Endothelial cell of umbilical vein (primary cell): ENCODE data around the gene OXNAD1. TPM values are rescaled to one million over a fixed set of nuclear protein-coding genes. Genes with fewer than 3 reads are reported as not detected.

ENCODE experiments used
- BruUV-seq: library from RNA; stranded (reverse); fragments of 400-500 nt; replicated peaks from 2 replicates; lab custom pipeline; 2021; lab: Mats Ljungman, UMichigan
- CTCF ChIA-PET: fragments of 300-600, 350-600 bp; sonication (Branson Sonifier 250); formaldehyde crosslinking; loops from one replicate; lab custom pipeline; 2021; ENCODE audit warnings: antibody characterized with exemption, inconsistent platforms; lab: Charles Lee
- POLR2A ChIA-PET: fragments of 300-600, 350-600 bp; sonication (Branson Sonifier 250); formaldehyde crosslinking; loops from one replicate; lab custom pipeline; 2021; ENCODE audit warnings: antibody characterized with exemption, inconsistent platforms; lab: Charles Lee
- DNase-seq: peaks from one replicate; pipeline ENCODE4 v3.0.0-alpha.2; 2011; ENCODE audit warnings: low read depth, low spot score
- FAIRE-seq: peaks from 2 replicates; lab custom pipeline; 2011; peaks lifted over from hg19 to GRCh38; lab: Jason Lieb, UNC
- H2AFZ ChIP-seq: 2 replicates; pipeline ENCODE4 v1.6.0; 2012; ENCODE audit warnings: low read depth, low read length, control low read depth, inconsistent platforms
- H3K27ac ChIP-seq: 2 replicates; pipeline ENCODE4 v1.5.1; 2011; ENCODE audit warnings: low read depth, mild to moderate bottlenecking, control low read depth, low read length, moderate library complexity; ENCODE audit not compliant: insufficient read depth
- H3K27me3 ChIP-seq, 2 experiments: 2 replicates each; pipeline versions ENCODE4 v1.6.0 to v1.6.1; 2011; ENCODE audit warnings: low read length in 2 of 2, mixed read lengths in 1 of 2; ENCODE audit not compliant: control insufficient read depth in 2 of 2, insufficient read depth in 2 of 2
- H3K36me3 ChIP-seq, 2 experiments: 2 replicates in 1 of 2; 3 replicates in 1 of 2; pipeline ENCODE4 v1.5.1; 2011; ENCODE audit warnings: low read length in 2 of 2, mild to moderate bottlenecking in 1 of 2, moderate library complexity in 1 of 2; ENCODE audit not compliant: control insufficient read depth in 2 of 2, insufficient read depth in 2 of 2; ENCODE audit errors: extremely low read depth in 1 of 2
- H3K4me1 ChIP-seq: 3 replicates; pipeline ENCODE4 v1.5.1; 2011; ENCODE audit warnings: mild to moderate bottlenecking, low read length; ENCODE audit not compliant: control insufficient read depth, insufficient read depth; ENCODE audit errors: extremely low read depth
- H3K4me2 ChIP-seq: 2 replicates; pipeline ENCODE4 v1.6.1; 2011; ENCODE audit warnings: low read length, control low read depth, mixed read lengths; ENCODE audit not compliant: insufficient read depth
- H3K4me3 ChIP-seq, 3 experiments: fragments of 200-600 bp in 1 of 3; sonication (generic), shearing (Covaris generic) in 1 of 3; replicated peaks in 1 of 3; 2 replicates each; pipeline ENCODE4 v1.5.1; 2011 to 2016; ENCODE audit warnings: control low read depth in 3 of 3, low read length in 3 of 3, mild to moderate bottlenecking in 2 of 3, inconsistent platforms in 1 of 3, low read depth in 1 of 3, moderate library complexity in 1 of 3; ENCODE audit not compliant: insufficient read depth in 1 of 3
- H3K79me2 ChIP-seq: 2 replicates; pipeline ENCODE4 v1.6.0; 2012; ENCODE audit warnings: low read length, inconsistent platforms; ENCODE audit not compliant: control insufficient read depth, insufficient read depth
- H3K9ac ChIP-seq: replicated peaks from 2 replicates; pipeline ENCODE3; 2011; ENCODE audit warnings: low read length, control low read depth; ENCODE audit not compliant: insufficient read depth; ENCODE audit errors: extremely low read depth
- H3K9me1 ChIP-seq: replicated peaks from 3 replicates; pipeline ENCODE4 v1.6.0; 2011; ENCODE audit warnings: mild to moderate bottlenecking, low read length; ENCODE audit not compliant: control insufficient read depth, insufficient read depth; ENCODE audit errors: extremely low read depth
- H3K9me3 ChIP-seq: replicated peaks from 2 replicates; pipeline ENCODE4 v1.5.1; 2012; ENCODE audit warnings: low read length, inconsistent platforms; ENCODE audit not compliant: control insufficient read depth, insufficient read depth
- H4K20me1 ChIP-seq: replicated peaks from 2 replicates; pipeline ENCODE3; 2011; ENCODE audit warnings: mild to moderate bottlenecking, low read length; ENCODE audit not compliant: control insufficient read depth, insufficient read depth; ENCODE audit errors: extremely low read depth
- EZH2 ChIP-seq: IDR thresholded peaks from 2 replicates; pipeline ENCODE4 v1.6.1; 2012; ENCODE audit warnings: borderline replicate concordance, low read depth, mild to moderate bottlenecking, moderate library complexity, low read length, inconsistent platforms; ENCODE audit not compliant: severe bottlenecking
- FOS ChIP-seq: IDR thresholded peaks from 2 replicates; pipeline ENCODE4 v1.6.1; 2011; ENCODE audit warnings: mild to moderate bottlenecking, low read length, moderate library complexity, borderline replicate concordance; ENCODE audit not compliant: insufficient read depth
- GATA2 ChIP-seq: IDR thresholded peaks from 2 replicates; pipeline ENCODE4 v1.7.0; 2011; ENCODE audit warnings: low read depth, mild to moderate bottlenecking, moderate library complexity, mixed read lengths, low read length; ENCODE audit not compliant: insufficient read length, insufficient read depth
- JUN ChIP-seq: IDR thresholded peaks from 2 replicates; pipeline ENCODE4 v1.6.1; 2011; ENCODE audit warnings: borderline replicate concordance, low read depth; ENCODE audit not compliant: insufficient read length, insufficient read depth
- MYC ChIP-seq: IDR thresholded peaks from one replicate; pipeline ENCODE4 v1.6.1; 2011; ENCODE audit warnings: mild to moderate bottlenecking, low read depth, low read length
- POLR2A ChIP-seq: IDR thresholded peaks from 2 replicates; pipeline ENCODE4 v1.6.1; 2012; ENCODE audit warnings: low read depth, mild to moderate bottlenecking, control low read depth, low read length
- POLR2AphosphoS5 ChIP-seq: IDR thresholded peaks from 2 replicates; pipeline ENCODE4 v1.6.1; 2012; ENCODE audit warnings: low read depth, mild to moderate bottlenecking, control low read depth, low read length, moderate library complexity; ENCODE audit not compliant: insufficient read depth
- dilution Hi-C: fragments of 300-500 bp; cut with MboI; formaldehyde crosslinking; loops from one replicate; pipeline ENCODE4 v1.15.0; 2019; ENCODE audit warnings: low sequenced_read_pairs; ENCODE audit not compliant: extremely low pct_ligation_motif_present
- intact Hi-C: fragments of 100-400 bp; cut with micrococcal nuclease; formaldehyde crosslinking; loops from one replicate; pipeline ENCODE4 v1.10.0; 2022
- polyA plus RNA-seq, 4 experiments: library from polyadenylated mRNA; depleted of rRNA in 3 of 4; stranded (reverse) in 3 of 4; unstranded in 1 of 4; fragments of >200 nt; gene quantifications; 2 replicates each; pipeline versions ENCODE4 v1.2.1 to v1.2.3, GENCODE V29; 2011 to 2012; ENCODE audit warnings: missing spikeins in 1 of 4
- total RNA-seq: library from RNA; stranded (reverse); gene quantifications from 2 replicates; pipeline ENCODE4 v1.2.3, GENCODE V29; 2021
- TF ChIP-seq, protein P1 (sequence below): IDR thresholded peaks from 2 replicates; pipeline ENCODE4 v1.6.1; 2011; ENCODE audit not compliant: insufficient read depth, insufficient read length
- TF ChIP-seq, protein P2 (sequence below), 2 donors: IDR thresholded peaks; 1 replicate in 1 of 2; 2 replicates in 1 of 2; pipeline ENCODE4 v1.5.1; 2011; ENCODE audit warnings: low read length in 2 of 2, mild to moderate bottlenecking in 2 of 2, moderate library complexity in 2 of 2, control low read depth in 1 of 2, inconsistent platforms in 1 of 2, low read depth in 1 of 2; ENCODE audit not compliant: insufficient read depth in 1 of 2; ENCODE audit errors: extremely low read depth in 1 of 2

OXNAD1 gene
- total and polyA plus RNA-seq, 2 donors (not counting 3 experiments of a cell fraction or from before 2014, with no cell fraction given) = 5.5 to 9.7 TPM

DNA sequence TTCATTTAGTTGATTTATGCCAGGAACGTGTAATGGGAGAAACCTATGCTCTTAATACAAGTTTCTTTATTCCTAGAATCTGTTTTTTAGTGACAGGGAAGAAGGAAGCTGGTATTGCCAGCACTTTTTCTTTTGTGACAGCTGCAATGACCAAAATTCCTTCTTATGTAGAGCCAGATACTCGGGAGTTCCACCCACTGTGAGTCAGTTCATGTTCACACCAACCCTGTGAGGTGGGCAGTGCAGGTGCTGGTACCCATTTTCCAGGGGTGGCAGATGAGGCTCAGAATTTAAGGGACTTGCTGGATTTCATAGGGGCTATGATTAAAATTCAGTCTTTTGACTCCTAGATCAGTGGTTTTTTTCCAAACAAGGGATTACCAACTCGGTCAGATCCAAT is 34.7 kb downstream of the OXNAD1 start:
- intact Hi-C loops = no loop called here
- DNase-seq (no peak), FAIRE-seq (no peak)
- Histone ChIP-seq H3K9me3 (no peaks in the 10 kb centered on the region), H2AFZ (no peak overlapping the region), H3K9me1 (no peaks in the 10 kb centered on the region), H3K79me2 (no peaks in the 10 kb centered on the region), H3K4me1 (no peaks in the 10 kb centered on the region), H3K4me3 (no peak overlapping the region), H3K4me2 (no peak overlapping the region), H4K20me1 (no peaks in the 10 kb centered on the region), H3K9ac (no peak overlapping the region), H3K36me3 (peaks cover 0 to 7% of the 10 kb centered on the region in 2 experiments), H3K27ac (no peak overlapping the region), H3K27me3 (no peaks in the 10 kb centered on the region)
- BruUV-seq = no TSS peak
- dilution Hi-C loops = no loop called here
- TF ChIP-seq JUN = no peak
- CTCF ChIA-PET = interaction anchor here (1.0 to 2.0 kb wide), 2 partner anchors 9 to 251 kb away, joined by 3 to 12 read pairs; no protein-coding TSS in a partner anchor
- POLR2A ChIA-PET = no interaction called here

DNA sequence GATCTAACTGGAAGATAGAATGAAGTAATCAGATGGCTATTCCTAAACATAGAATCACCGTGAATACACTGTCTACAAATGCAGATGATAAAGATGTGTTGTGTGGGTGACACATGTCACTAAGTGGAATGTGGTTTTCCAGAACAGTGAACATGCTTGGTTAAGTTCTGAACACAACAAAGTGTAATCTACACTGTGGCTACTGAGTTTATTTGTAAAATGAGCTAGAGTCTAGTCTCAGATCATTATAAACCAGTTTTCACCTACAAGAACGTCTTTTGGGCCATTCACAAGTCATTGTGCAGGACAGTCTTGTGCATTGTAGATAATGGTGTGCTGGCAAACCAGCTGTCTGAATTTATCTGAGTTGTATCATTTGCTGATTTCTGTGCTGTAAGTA is 35.3 kb downstream of the OXNAD1 start:
- no peaks in the 10 kb centered on the region for H3K9me1 ChIP-seq
- no peak overlapping the region for H3K4me3 ChIP-seq
- FAIRE-seq (no peak), DNase-seq (no peak)
- H3K4me1 ChIP-seq = no peaks in the 10 kb centered on the region
- no TSS peak for BruUV-seq
- ChIA-PET CTCF (interaction anchor here (1.0 to 2.0 kb wide), 2 partner anchors 10 to 250 kb away, joined by 3 to 12 read pairs; no protein-coding TSS in a partner anchor), POLR2A (no interaction called here)
- H2AFZ ChIP-seq = no peak overlapping the region
- no peaks in the 10 kb centered on the region for H3K27me3 ChIP-seq
- H4K20me1 ChIP-seq = no peaks in the 10 kb centered on the region
- H3K79me2 ChIP-seq = no peaks in the 10 kb centered on the region
- no peak overlapping the region for H3K4me2 ChIP-seq
- intact Hi-C loops = no loop called here
- no peak overlapping the region for H3K9ac ChIP-seq
- peaks cover 0 to 5% of the 10 kb centered on the region in 2 experiments for H3K36me3 ChIP-seq
- no peaks in the 10 kb centered on the region for H3K9me3 ChIP-seq
- TF ChIP-seq MYC (no peak), EZH2 (no peak), FOS (no peak), POLR2A (no peak), POLR2AphosphoS5 (no peak), GATA2 (no peak), JUN (no peak)
- TF ChIP-seq, protein P1, sequence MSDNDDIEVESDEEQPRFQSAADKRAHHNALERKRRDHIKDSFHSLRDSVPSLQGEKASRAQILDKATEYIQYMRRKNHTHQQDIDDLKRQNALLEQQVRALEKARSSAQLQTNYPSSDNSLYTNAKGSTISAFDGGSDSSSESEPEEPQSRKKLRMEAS = no peak
- TF ChIP-seq, protein P2, sequence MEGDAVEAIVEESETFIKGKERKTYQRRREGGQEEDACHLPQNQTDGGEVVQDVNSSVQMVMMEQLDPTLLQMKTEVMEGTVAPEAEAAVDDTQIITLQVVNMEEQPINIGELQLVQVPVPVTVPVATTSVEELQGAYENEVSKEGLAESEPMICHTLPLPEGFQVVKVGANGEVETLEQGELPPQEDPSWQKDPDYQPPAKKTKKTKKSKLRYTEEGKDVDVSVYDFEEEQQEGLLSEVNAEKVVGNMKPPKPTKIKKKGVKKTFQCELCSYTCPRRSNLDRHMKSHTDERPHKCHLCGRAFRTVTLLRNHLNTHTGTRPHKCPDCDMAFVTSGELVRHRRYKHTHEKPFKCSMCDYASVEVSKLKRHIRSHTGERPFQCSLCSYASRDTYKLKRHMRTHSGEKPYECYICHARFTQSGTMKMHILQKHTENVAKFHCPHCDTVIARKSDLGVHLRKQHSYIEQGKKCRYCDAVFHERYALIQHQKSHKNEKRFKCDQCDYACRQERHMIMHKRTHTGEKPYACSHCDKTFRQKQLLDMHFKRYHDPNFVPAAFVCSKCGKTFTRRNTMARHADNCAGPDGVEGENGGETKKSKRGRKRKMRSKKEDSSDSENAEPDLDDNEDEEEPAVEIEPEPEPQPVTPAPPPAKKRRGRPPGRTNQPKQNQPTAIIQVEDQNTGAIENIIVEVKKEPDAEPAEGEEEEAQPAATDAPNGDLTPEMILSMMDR (IDR thresholded peaks at IDR 0.05; ENCODE audit: extremely low read depth in 1 of 2, insufficient read depth in 1 of 2, low read depth in 1 of 2, low read length in 2 of 2) = no peak
- no peak overlapping the region for H3K27ac ChIP-seq
- dilution Hi-C loops = no loop called here
